ENCODE data around the gene BTG2. TPM values are rescaled to one million over a fixed set of nuclear protein-coding genes. Genes with fewer than 3 reads are reported as not detected.

BTG2 gene
- total RNA-seq, 1 experiment from 2014 or later = 2.9 TPM

- Histone ChIP-seq H4K91ac (ENCODE audit: insufficient read length, low read depth, low read length) (no peak overlapping the region), H2BK12ac (ENCODE audit: insufficient read length, low read depth, low read length) (no peak overlapping the region), H3K27me3 (ENCODE audit: insufficient read depth, low read length) (no peaks in the 10 kb centered on the region; the same call in 1 of the 2 replicates), H3K9ac (ENCODE audit: extremely low read depth, insufficient read length, low read length) (no peak overlapping the region), H3K27ac (ENCODE audit: insufficient read length, low read depth, low read length) (no peak overlapping the region), H3K79me2 (ENCODE audit: insufficient read depth, low read length) (no peaks in the 10 kb centered on the region), H3K4ac (ENCODE audit: low read depth, low read length) (no peak overlapping the region), H3K4me1 (ENCODE audit: insufficient read depth, low read length) (peaks cover 1% of the 10 kb centered on the region; the same call in 1 of the 2 replicates), H3K23ac (ENCODE audit: insufficient read length, low read depth, low read length) (no peak overlapping the region), H4K8ac (replicated peaks; ENCODE audit: insufficient read length, low read depth, low read length) (no peak overlapping the region), H3K4me2 (ENCODE audit: insufficient read depth, insufficient read length, low read length) (no peak overlapping the region), H2BK120ac (ENCODE audit: low read depth, low read length, poor library complexity, severe bottlenecking) (no peak overlapping the region), H4K20me1 (ENCODE audit: control insufficient read depth, insufficient read depth, insufficient read length) (no peaks in the 10 kb centered on the region), H4K5ac (ENCODE audit: insufficient read length, low read depth, low read length) (no peak overlapping the region), H3K23me2 (ENCODE audit: insufficient read length, low read depth, low read length, poor library complexity, severe bottlenecking) (no peaks in the 10 kb centered on the region), H3K18ac (ENCODE audit: insufficient read length, low read depth, low read length) (no peak overlapping the region), H2BK5ac (ENCODE audit: insufficient read length, low read length) (no peak overlapping the region), H2AK5ac (ENCODE audit: insufficient read length, low read length) (no peak overlapping the region), H2BK20ac (ENCODE audit: low read depth, low read length, poor library complexity, severe bottlenecking) (no peak overlapping the region), H2AFZ (ENCODE audit: low read length) (no peak overlapping the region), H2BK15ac (ENCODE audit: low read depth, low read length) (no peak overlapping the region), H3T11ph (ENCODE audit: low read length) (no peak overlapping the region), H3K14ac (ENCODE audit: insufficient read depth, low read length) (no peak overlapping the region), H3K56ac (ENCODE audit: insufficient read length, low read depth, low read length) (no peak overlapping the region), H3K9me3 (ENCODE audit: control insufficient read depth, low read depth, low read length) (no peaks in the 10 kb centered on the region), H3K79me1 (ENCODE audit: insufficient read depth, low read depth, low read length, poor library complexity, severe bottlenecking) (no peaks in the 10 kb centered on the region)
- no peaks in the 10 kb centered on the region for H3K36me3 Mint-ChIP-seq (ENCODE audit: insufficient read depth in 1 of 3, low read depth in 3 of 3)
- no CpG with 5 or more reads among the region's 3 CpGs for WGBS (ENCODE audit: extremely low coverage, insufficient read length, low lambda C conversion rate)
- H3K27ac Mint-ChIP-seq = no peak overlapping the region
- DNase-seq = no peak
- peaks cover 17 to 24% of the 10 kb centered on the region in 2 experiments for H3K4me1 Mint-ChIP-seq
- H3K4me3 Mint-ChIP-seq = no peak overlapping the region
- H3K9me3 Mint-ChIP-seq = no peaks in the 10 kb centered on the region
- TF ChIP-seq CTCF (conservative IDR thresholded peaks at IDR 0.05) = no peak
- H3K27me3 Mint-ChIP-seq (ENCODE audit: low read depth) = peaks cover 76% of the 10 kb centered on the region
Observed at GRCh38 chr1:203346769-203347102, 41.4 kb downstream of the BTG2 start.
